Activated T-cell treated with anti-CD3 and anti-CD28 coated beads for 48 hours (primary cell): Measurements from ENCODE around the gene DFFB.

ENCODE experiments used
- DNase-seq: peaks from one replicate; pipeline ENCODE4 v3.0.0-alpha.2; 2020; ENCODE audit warnings: low read depth

DFFB gene

DNA sequence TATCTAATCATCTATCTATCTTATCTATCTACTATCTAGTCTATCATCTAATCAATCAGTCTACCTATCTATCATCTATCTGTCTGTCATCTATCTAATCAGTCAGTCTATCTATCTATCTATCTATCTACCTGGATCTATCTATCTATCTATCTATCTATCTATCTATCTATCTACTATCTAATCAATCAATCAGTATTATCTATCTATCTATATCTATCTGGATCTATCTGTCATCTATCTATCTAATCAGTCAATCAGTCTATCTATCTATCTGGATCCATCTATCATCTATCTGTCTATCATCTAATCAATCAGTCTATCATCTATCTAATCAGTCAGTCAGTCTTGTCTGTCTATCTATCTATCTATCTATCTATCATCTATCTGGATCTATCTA lies 69.7 kb downstream of the DFFB start:
- no peak for DNase-seq

DNA sequence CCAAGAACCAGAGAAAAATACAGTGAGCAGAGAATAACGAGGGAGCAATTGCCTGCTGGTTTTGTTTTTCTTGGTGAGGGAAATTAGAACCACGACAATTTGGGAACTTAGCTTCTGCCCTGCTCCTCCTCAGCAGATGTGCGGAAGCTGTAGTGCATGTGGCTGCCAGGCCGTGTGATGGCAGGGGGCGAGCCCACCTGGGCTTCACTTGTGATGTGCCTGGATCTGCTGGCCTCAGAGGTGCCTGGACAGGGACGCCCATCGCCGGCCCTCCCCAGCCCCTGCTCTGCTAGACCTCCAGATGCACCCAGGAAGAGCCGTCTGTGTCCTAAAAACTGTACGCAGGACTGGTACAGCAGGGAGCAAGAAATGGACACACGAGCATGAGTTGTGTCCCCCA lies 71.3 kb downstream of the DFFB start:
- no peak for DNase-seq

DNA sequence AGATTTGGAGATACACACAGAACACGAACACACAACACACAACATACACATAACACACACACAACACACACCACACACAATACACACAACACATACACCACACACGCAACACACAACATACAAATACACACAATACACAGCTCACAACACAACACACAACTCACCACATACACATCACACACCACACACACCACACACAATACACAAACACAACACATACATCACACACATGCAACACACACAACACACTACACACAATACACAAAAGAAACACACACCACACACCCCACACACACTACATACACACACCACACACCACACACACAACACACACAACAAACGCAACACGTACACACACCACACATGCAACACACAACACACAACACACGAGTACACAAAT lies 71.8 kb downstream of the DFFB start:
- no peak for DNase-seq

DNA sequence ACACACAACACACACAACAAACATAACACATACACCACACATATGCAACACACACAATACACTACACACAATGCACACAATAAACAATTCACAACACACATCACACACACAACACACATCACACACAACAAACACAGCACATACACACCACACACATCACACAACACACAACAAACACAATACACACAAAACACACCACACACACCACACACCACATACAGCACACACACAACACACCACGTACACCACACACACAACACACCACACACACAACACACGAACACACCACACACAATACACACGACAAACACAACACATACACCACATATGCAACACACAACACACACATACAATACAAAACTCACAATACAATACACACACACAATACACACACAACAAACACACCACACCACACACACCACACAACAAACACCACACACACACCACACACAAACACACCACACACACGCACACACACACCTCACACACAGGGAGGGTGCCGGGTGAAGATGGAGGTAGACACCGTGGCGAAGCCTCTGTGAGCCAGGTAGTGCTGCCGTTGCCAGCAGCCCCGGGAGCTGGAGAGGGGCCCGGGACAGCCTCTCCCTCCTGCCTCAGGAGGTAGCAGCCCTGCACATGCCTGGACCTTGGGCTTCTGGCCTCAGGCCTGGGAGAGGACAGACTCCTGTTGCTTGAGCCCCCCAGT lies 73.2 kb downstream of the DFFB start:
- DNase-seq, result no peak

DNA sequence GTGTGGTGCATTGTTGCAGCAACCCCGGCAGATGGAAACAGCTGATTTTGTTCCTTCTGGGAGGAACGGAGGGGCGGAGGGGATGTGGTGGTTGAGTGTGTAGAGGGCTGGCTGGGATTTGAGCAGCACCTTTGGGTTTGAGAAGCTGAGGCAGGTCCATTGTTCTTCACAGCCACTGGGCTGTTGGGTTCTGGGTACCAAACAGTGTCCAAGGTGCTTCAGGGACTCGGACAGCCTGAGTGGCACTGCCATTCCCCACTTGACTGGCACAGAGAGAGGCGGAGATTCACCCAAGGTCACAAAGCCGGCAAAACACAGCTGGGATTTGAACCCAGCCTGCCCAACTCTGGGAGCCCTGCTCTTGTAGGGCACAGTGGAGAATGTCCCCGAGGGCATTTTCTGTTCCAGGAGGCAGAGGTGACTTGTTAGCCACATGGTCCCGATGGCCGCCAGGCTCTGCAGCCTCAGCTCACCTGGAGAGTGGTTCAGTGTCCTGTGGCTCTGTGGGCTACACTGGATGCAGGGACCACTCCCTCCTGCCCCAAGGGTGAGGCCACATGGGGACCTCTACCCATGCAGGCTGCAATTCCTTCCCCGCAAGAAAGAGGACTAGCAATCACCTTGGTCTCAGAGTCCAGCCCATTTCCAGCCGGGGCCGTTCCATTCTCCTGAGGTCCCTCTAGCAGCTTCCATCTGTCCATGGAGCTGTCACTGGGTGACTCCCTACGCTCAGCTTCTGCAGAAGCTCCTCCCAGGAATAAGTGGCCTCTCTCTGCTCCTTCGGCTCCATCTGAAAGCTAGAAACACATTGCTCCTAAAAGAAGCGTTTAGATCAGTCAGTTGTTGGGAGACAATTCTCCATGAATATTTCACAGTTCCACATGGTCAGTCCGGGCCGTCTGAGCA lies 74.0 kb downstream of the DFFB start:
- no peak for DNase-seq

DNA sequence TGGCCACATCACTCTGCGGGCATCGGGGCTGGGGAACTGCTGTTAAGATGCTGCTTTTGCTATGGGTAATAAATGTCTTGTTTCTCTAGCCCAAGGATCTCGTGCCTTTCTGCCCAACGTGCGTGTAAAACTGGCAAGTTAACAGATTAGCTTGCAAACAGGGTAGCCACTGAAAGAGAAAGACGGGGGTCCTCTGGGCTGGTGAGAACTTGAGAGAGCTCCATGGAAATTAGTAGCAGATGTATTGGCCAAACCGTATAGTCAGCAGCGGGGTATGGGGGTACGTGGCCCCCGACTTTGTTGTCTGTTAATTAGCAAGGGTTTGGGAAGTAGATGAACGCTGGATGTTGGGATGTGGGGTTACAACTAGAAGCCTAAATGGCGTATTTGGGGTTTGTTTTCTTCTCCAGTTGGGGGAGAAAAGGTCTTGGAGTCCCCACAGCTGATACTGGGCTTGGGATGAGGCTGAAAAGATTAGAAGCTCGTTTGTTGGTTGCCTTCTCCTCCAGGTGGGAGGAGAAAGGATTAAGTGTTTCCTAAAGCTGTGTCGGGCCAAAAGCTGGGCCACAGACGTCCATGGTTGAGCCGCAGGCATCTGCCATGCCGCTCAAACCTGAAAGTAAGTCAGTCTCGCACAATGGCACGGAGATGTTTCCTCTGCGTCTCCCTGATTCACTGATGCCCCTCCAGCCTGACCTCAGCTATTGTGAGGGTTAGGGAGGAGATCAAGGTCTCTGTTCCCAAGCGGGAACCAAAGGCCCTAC lies 75.1 kb downstream of the DFFB start:
- no peak for DNase-seq
